ENCODE results near the gene CD22. TPM values are rescaled to one million over a fixed set of nuclear protein-coding genes. Genes with fewer than 3 reads are reported as not detected.

Gene CD22
- total RNA-seq, 4 donors from 2014 or later = 2.7 to 5.6 (median 4.9) TPM

DNA sequence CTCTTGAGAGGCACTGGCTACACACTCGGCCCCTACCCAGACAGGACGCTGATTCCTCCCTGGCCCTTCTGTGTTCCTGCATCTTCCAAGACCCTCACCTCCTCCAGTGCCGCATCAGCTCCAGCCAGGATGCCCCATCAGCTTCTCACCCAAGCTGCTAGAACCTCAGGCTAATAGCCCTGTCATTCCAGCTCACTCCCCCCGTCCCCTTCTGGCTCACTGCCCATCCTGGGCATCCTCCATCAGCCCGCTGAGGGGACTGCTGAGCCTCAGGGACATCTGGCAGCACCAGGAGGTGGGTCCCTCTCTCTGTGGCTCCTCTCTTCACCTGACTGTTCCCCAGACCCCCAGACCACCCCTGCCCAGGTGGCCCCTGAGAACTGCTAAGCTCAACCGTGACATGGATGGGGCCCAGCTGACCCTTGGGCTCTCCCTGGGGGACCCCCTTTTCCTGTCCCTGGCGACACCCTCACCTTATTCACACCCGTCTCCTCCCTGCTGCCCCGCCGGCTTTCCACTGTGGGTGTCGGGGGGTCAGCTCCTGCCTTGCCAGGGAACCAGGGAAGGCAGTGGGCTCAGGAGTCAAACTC, 34.1 kb downstream of the CD22 start:
- no peaks in the 10 kb centered on the region for H3K9me3 ChIP-seq
- no peak for ATAC-seq
- H3K27ac ChIP-seq = no peak overlapping the region
- no peaks in the 10 kb centered on the region for H3K4me1 ChIP-seq
- H3K4me3 ChIP-seq = no peak overlapping the region
- H3K36me3 ChIP-seq = no peaks in the 10 kb centered on the region
- WGBS, 2 donors (ENCODE audit: low coverage in 1 of 2) = 71 to 100% methylated on average over 1 to 4 of the region's 11 CpGs
- peaks cover 7% of the 10 kb centered on the region for H3K27me3 ChIP-seq
- TF ChIP-seq, protein P1, sequence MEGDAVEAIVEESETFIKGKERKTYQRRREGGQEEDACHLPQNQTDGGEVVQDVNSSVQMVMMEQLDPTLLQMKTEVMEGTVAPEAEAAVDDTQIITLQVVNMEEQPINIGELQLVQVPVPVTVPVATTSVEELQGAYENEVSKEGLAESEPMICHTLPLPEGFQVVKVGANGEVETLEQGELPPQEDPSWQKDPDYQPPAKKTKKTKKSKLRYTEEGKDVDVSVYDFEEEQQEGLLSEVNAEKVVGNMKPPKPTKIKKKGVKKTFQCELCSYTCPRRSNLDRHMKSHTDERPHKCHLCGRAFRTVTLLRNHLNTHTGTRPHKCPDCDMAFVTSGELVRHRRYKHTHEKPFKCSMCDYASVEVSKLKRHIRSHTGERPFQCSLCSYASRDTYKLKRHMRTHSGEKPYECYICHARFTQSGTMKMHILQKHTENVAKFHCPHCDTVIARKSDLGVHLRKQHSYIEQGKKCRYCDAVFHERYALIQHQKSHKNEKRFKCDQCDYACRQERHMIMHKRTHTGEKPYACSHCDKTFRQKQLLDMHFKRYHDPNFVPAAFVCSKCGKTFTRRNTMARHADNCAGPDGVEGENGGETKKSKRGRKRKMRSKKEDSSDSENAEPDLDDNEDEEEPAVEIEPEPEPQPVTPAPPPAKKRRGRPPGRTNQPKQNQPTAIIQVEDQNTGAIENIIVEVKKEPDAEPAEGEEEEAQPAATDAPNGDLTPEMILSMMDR (IDR thresholded peaks at IDR 0.05) = no peak
- TF ChIP-seq POLR2A (IDR thresholded peaks at IDR 0.05) = no peak

DNA sequence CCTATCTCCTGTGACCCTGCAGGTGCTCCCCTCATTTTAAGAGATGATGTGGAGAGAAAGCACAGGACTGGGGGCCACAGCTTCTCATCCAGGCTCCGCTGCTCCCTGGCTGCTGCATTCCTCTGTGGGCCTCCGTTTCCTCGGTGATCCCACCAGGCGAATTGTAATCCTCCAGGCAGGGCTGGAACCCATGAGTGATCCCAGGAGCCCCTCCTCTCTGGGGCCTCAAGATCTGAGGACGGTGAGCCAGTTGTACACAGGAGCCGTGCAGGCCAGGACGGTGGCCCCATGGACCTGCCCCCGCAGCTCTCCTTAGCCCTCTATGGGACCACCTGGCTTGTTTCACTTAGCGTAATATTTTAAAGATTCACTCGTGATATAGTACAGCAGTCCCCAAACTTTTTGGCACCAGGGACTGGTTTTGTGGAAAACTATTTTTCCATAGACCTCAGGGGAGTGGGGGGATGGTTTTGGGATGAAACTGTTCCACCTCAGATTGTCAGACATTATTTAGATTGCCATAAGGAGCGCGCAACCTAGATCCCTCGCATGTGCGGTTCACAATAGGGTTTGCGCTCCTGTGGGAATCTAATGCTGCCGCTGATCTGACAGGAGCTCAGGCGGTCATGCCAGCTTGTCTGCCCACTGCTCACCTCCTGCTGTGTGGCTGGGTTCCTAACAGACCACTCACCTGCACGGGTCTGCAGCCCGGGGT, 34.9 kb downstream of the CD22 start:
- Histone ChIP-seq H3K9me3 (no peaks in the 10 kb centered on the region), H3K36me3 (no peaks in the 10 kb centered on the region), H3K27me3 (peaks cover 5% of the 10 kb centered on the region), H3K4me3 (no peak overlapping the region), H3K4me1 (no peaks in the 10 kb centered on the region), H3K27ac (no peak overlapping the region)
- WGBS, 2 donors (ENCODE audit: low coverage in 1 of 2) = 80% methylated on average over 5 to 9 of the region's 19 CpGs
- TF ChIP-seq POLR2A (IDR thresholded peaks at IDR 0.05) (no peak), EP300 (IDR thresholded peaks at IDR 0.05) (no peak), POLR2AphosphoS5 (IDR thresholded peaks at IDR 0.05) (no peak)
- TF ChIP-seq, protein P1 (IDR thresholded peaks at IDR 0.05) = no peak
- ATAC-seq = no peak

DNA sequence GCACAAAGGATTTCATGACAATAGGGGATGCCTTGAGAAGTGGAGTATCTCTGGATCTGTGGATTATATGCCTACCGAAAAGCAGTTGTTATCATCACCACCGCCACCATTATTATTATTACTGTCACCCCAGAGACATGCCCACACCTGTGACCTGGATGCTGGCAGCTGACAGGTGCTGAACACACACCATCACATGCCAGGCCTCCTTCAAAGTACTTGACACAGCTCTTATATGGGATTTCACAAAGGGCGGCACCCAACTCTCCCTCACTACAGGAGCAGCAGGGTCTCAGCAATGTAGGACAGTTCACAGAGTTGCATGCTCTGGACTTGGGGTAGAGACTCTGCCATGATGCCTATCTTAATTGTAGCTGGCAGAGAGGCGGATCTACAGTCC, 36.3 kb downstream of the CD22 start:
- H3K4me3 ChIP-seq = no peak overlapping the region
- no peak for ATAC-seq
- H3K27ac ChIP-seq = no peak overlapping the region
- no peaks in the 10 kb centered on the region for H3K9me3 ChIP-seq
- H3K36me3 ChIP-seq = no peaks in the 10 kb centered on the region
- 97% methylated on average over 3 of the region's 4 CpGs; no CpG with 5 or more reads in 1 of the 2 donors for WGBS, 2 donors (ENCODE audit: low coverage in 1 of 2)
- H3K27me3 ChIP-seq = peaks cover 5% of the 10 kb centered on the region
- no peak for TF ChIP-seq EP300 (IDR thresholded peaks at IDR 0.05)
- no peak for TF ChIP-seq POLR2AphosphoS5 (IDR thresholded peaks at IDR 0.05)
- TF ChIP-seq, protein P1 (IDR thresholded peaks at IDR 0.05) = no peak
- no peak for TF ChIP-seq POLR2A (IDR thresholded peaks at IDR 0.05)
- no peaks in the 10 kb centered on the region for H3K4me1 ChIP-seq

DNA sequence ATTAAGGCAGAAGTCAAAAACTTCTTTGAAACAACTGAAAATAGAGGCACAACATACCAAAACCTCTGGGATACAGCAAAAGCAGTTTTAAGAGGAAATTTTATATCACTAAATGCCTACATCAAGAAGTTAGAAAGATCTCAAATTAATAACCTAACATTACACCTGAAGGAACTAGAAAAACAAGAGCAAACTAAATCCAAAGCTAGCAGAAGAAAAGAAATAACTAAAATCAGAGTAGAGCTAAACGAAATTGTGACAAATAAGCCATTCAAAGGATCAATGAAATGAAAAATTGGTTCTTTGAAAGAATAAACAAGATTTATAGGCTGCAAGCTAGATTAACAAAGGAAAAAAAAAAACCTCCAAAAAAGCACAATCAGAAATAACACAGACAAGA, 39.4 kb downstream of the CD22 start:
- no peak overlapping the region for H3K27ac ChIP-seq
- H3K4me3 ChIP-seq = no peak overlapping the region
- WGBS, 2 donors (ENCODE audit: low coverage in 1 of 2) = 18 to 55% methylated on average over 1 of the region's 1 CpG
- H3K36me3 ChIP-seq = no peaks in the 10 kb centered on the region
- TF ChIP-seq, protein P1 (IDR thresholded peaks at IDR 0.05) = no peak
- TF ChIP-seq EP300 (IDR thresholded peaks at IDR 0.05) (no peak), POLR2A (IDR thresholded peaks at IDR 0.05) (no peak)
- H3K4me1 ChIP-seq = no peaks in the 10 kb centered on the region
- ATAC-seq = no peak
- no peaks in the 10 kb centered on the region for H3K27me3 ChIP-seq
- H3K9me3 ChIP-seq = no peaks in the 10 kb centered on the region

GRCh38 chr19:35369522-35369921, 40.5 kb downstream of the CD22 start:
- no peaks in the 10 kb centered on the region for H3K27me3 ChIP-seq
- H3K27ac ChIP-seq = no peak overlapping the region
- H3K4me1 ChIP-seq = no peaks in the 10 kb centered on the region
- H3K9me3 ChIP-seq = no peaks in the 10 kb centered on the region
- no peak for ATAC-seq
- no peaks in the 10 kb centered on the region for H3K36me3 ChIP-seq
- TF ChIP-seq EP300 (IDR thresholded peaks at IDR 0.05) (no peak), POLR2AphosphoS5 (IDR thresholded peaks at IDR 0.05) (no peak), POLR2A (IDR thresholded peaks at IDR 0.05) (no peak)
- TF ChIP-seq, protein P1 (IDR thresholded peaks at IDR 0.05) = no peak
- no peak overlapping the region for H3K4me3 ChIP-seq

Data from gastroesophageal sphincter (tissue), 4 donors.